Activated T-cell treated with anti-CD3 and anti-CD28 coated beads, Interleukin-2, amount 50 U/mL, for 1 hour (primary cell): Measurements from ENCODE around the gene ABTB1.
"Not testable (repeated sequence)": the region's sequence is repeated elsewhere in the genome, so short reads cannot be mapped to it uniquely, and the experiment has no call there.

Experiments used
- DNase-seq: peaks from one replicate; pipeline ENCODE4 v3.0.0-alpha.2; 2020

The ABTB1 gene

DNA sequence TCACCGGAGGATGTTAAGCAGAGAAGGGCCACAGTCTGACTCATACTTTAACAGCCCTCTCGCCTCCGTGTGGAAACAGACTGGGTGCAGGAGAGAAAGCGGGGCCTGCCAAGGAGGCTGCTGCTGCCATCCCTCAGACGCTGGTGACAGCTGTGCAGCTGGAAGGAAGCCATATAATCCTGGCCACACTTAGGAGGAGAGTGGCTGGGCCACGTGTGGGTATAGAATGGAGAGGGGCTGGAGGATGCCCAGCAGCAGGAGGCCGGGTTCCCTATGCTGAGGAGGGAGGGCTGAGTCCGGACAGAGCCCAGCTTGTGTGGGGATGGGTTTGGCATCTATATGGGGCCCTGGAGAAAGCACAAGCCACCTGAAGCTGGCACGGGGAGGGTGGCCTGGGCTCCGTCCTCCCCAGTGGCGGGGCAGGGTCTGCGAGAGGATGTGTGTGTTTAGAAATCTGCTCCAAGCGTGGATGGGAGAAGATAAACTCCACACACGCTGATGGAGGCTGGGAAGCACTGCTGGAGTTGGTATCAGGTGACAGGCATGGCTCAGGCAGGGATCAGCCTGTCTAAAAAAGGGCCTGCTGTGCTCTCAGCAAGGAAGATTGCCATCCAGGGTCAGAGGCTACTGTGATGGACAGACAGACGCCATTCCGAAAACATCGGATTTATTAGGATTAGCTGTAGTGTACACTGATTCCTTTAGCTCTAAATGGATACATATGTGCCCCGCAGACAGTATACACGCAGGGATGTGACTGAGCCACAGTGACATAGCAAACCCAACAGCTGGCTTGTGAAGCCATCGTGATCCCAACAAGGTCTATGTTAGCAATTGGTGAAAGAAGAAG is 15.9 kb downstream of the ABTB1 start:
- peak; percentile 12 for DNase-seq

GRCh38 chr3:127689266-127689860 is 16.6 kb downstream of the ABTB1 start:
- DNase-seq = peak; percentile 13

GRCh38 chr3:127690106-127690505 is 17.4 kb downstream of the ABTB1 start:
- no peak for DNase-seq

- DNase-seq = no peak
Observed at GRCh38 chr3:127690823-127691452, 18.2 kb downstream of the ABTB1 start.

DNA sequence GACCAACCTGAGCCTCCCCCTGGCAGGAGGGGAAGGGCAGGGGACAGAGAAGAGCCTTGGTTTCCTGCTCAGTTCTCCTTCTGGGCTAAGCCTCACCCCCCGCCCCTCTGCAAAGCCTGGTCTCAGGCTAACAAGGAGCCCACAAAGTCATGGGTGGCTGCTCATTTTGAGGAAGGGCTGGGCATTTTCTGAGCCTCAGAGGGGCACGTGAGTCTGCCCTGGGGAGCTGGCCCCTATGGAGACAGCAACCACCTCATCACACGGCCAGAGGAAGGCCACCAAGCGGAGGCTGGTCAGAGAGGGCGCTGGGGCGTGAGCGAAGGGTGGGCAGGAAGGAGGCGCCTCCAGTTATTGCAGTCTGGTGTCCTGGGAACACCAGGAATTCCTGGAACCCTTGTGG is 18.7 kb downstream of the ABTB1 start:
- no peak for DNase-seq

DNA sequence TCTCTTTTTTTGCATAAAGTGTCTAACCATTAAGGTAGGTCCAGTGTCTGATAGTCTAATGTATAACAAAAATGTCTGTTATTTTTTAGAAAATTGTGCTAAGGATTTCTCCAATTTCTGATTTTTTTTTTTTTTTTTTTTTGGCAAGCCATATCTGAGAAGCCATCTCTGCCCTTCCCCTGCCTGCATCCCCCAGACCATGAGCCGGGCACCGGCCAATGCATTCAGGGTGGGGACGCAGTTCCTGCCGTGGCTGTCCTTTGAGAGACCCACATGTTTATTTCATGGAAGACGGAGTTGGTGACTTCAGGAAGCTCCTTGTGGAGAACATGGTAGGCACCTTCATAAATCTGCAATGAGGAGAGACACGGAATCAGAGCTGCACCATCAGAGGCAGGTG is 19.2 kb downstream of the ABTB1 start:
- DNase-seq = no peak

DNA sequence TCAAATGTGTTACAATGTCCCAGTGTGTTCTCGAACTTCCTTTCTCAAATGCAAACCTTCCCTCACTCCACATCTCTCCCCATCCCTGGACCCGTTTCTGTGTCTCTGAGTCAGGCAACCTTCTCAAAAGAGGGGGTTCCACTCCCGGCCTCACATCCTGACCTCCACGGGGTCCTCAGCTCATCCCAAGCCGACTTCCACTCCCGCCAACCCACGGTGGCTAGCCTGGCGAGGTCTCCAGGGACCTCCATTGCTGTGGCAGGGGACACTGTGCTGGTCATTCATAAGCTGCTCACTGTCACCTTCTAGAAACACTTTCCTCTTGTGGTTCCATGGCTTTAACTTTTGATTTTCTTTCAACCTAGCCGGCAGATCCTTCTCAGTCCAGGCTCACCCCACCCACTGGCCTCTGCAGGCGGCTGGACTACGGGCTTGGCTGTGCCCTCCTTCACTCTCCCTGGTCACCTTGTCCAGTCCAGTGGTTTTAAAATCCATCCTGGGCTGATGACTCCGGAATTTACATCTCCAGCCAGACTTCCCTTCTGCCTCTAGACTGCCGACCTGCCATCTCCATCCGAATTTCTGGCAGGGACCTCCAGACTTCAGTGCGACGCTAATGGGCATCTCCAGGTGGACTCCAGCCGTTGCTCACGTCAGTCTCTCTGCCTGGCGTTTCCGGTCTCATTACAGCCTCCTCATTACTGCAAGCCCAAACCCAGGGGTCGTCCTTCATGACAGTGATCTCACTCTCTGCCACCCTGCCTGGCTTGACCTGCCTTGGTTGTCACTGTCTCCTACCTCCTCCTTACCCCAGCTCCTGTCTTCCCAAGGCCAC is 20.0 kb downstream of the ABTB1 start:
- DNase-seq = no peak

- peak; percentile 2 for DNase-seq
Observed at GRCh38 chr3:127693336-127693843, 20.6 kb downstream of the ABTB1 start.

- DNase-seq = peak; percentile 54
Observed at GRCh38 chr3:127694467-127695215, 21.9 kb downstream of the ABTB1 start.

DNA sequence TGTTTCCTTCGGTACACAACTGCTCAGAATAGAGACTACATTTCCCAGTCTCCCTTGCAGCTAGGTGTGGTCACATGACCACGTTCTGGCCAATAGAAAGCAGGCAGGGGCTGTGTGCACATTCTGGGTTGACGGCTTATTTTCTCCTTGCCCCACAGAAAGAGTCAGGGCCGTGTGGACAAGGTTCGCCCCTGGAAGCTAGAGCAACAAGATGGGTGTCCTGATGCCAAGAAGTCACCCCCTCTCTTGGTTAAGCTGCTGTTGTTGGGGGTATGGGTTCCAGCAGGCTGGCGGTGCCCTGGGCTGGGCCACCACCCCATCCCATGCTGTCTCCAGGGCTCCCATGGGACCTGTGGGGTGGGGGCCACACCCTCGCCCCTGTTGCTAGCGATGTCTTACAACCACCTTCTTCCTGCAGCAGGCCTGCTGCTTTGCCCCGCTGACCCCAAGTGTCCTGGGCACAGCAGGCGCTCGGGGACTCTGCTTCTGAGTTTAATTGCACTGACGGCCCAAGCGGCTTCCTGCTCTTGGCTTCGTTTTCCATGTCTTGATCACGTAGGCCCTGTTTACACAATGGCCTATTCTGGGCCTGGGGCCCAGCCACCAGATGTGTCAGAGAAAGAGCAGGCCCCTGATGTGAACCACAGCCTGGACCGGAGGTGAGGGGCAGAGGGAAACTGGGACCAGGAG is 24.9 kb downstream of the ABTB1 start:
- peak; percentile 33 for DNase-seq

- no peak for DNase-seq
Observed at GRCh38 chr3:127698286-127698685, 25.5 kb downstream of the ABTB1 start.

DNA sequence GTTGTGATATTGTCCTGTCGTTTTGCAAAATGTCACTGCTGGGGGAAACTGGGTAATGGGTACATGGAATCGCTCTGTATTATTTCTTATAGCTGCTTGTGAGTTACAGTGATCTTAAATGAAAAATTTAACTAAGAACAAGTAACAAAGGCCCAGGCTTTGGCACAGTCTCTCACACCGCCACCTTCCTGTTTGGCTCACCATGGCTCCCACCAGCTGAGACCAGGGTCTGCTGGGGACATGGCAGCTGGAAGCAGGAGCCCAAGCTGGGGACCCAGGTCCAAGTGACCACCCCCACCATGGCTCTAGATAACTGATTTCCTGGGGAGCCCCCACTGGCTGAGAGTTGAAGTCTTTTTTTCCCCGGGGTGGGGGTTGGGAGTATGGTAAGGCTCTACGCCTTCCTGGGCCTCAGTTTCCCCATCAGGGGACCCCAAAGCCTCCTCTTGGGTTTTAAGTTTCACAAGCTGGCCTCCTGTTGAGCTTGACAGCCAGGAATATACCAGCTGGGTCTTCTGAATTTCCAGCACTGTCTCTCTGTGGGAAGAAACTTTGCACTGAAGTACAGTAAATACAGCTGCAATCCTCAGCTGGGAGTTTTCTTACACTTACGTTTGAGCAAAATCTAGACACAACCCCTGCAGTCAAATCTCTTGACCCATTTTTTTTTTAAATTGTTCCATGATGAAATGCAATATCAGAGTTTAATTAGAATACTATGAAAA is 26.1 kb downstream of the ABTB1 start:
- DNase-seq = peak; percentile 8

DNA sequence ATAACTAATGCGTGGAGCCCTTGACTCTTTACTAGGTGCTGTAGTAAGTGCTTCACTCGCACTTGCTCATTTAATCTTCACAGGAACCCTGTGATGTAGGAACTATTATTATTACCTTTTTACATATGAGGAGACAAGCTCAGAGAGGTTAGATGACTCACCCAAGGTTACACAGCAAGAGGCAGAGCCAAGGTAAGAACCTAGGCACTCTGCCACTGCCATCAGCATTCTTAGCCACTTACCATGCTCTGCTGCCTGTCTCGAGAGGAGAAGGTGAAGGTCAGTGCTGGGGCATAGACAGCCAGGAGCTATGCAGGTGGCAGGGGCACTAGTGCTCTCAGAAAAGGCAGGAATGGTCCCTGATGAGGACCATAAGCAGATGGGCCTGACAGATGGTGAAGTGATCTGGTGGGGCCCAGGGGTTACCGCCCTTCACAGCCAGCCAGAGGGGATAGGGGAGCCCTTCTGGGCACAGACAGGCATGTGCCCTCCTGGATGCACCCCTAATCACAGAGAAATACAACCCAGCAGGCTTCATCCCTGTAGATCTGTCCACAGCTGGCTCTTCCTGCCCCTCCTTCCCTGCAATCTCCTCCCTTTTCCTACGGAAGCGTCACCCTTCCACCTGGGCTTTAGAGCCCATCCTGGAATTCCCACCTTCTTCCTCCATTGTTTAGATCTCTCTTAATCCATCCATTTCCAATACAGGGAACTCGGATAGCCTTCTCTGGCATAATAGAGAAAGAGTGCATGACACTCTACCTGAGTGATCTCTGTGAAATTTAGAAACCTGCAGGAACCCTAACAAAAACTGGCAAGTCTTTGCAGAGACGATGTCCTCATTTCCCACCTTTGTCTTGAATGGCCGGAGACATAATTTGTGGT is 26.9 kb downstream of the ABTB1 start:
- DNase-seq = no peak

DNA sequence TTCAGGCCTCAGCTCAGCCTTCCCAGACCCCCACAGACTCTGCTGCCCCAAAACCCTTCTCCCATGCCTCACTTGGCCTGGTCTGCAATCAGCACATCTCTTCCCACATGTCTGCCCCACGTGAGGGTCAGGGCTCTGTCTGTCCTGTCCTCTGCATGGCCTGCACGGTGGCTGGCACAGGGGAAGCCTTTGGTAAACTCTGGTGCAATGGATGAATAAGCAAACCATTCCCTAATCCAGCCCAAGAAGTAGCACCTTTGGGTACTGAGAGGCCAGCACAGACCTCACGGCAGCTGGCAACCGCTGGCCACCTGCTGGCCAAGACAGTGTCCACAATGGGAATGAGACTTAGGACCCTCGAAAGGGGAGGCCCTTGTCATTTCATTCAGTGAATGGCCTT is 27.7 kb downstream of the ABTB1 start:
- DNase-seq = no peak

- no peak for DNase-seq
Observed at GRCh38 chr3:127701280-127701911, 28.6 kb downstream of the ABTB1 start.

DNA sequence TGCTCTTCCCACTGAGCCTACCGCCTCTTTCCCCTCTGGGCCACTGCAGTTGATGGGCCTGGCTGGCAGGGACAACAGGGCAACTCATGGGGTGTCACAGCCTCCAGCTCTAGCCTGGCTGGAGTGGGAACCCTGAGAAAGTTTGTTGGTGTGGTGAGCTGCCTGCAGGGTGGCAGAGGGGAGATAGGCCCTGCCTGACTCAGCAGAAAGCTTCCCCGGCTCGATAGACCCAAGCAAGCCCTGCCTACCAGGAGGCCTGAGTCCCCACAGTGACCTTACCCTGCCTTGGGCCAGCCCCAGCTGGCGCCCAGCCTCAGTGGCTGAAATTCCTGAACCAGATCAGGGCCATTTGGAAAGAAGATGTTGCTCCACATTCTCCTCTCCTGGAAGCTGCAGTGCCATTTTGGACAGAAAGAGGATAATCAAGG is 29.4 kb downstream of the ABTB1 start:
- DNase-seq = no peak

DNA sequence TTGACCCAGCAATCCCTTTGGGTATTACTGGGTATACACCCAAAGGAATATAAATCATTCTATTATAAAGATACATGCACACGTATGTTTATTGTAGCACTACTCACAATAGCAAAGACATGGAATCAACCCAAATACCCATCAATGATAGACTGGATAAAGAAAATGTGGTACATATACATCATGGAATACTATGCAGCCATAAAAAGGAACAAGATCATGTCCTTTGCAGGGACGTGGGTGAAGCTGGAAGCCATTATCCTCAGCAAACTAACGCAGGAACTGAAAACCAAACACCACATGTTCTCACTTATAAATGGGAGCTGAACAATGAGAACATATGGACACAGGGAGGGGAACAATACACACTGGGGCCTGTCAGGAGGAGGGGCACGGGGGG is 32.1 kb downstream of the ABTB1 start:
- not testable (repeated sequence) for DNase-seq

DNA sequence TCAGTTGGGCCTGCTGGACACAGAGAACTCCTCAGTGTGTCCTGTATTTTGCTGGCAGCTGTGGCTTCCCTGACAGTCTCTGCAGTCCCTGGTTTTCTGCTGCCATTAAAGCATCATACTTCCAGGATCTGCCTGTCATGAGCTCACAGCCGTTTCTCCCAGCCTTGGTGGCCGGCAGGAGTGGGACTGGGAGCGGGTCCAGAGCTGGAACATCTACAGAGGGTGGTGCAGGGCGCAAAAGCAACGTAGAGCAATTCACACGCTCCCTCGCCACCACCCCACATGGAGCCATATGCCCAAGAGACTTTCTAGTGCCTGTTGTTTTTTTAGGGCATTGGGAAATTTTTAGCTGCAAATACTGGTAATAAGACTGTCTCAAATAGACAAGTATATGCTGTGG is 33.6 kb downstream of the ABTB1 start:
- DNase-seq = no peak

DNA sequence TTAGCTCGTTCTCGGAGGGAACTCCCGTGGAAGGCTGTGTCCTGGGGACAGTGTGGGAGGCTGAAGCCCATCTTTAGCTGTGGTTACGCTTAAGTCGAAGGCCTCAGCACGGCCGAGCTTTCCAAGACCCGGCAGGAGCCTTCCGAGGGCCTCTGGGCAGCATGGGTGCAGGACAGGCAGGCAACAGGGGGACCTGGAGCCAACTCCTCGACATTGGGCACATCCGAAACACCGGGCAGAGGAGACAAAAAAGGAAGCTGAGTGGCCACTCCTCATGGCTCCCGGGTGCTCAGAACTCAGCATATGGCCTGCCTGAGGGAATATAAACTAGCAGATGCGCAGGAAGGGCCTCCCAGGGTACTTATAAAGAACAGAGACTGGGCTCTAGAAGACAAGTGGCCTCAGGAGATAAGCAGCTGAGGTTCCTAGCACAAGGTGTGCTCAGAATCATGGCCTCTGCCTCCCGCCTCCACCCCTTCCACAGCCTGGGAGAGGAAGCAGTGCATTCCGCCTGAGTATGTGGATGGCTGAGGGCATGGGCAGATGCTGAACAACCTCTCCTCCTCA is 34.1 kb downstream of the ABTB1 start:
- DNase-seq = no peak
